ENCODE measurements around the gene CDHR2. TPM values are rescaled to one million over a fixed set of nuclear protein-coding genes. Genes with fewer than 3 reads are reported as not detected.

Gene CDHR2
- total RNA-seq, 1 donor, result not detected

DNA sequence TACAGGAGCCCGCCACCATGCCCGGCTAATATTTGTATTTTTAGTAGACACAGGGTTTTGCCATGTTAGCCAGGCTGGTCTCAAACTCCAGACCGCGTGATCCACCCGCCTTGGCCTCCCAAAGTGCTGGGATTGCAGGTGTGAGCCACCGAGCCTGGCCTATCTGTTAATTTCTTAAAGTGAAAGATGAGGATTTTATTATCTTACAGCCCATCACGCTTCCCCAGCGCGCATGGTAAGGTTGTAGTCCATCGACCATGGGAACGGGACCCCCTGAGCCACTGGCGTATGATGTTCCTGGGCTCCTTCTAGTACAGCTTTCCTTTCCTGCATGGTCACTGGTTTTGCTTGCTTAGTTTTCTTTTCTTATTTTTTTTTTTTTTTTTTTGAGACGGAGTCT is 8.7 kb downstream of the CDHR2 start:
- no peak for DNase-seq (ENCODE audit: low read depth)
- H3K4me3 ChIP-seq (ENCODE audit: low read depth, low read length), result no peak overlapping the region
- no peak for TF ChIP-seq CTCF (IDR thresholded peaks at IDR 0.05; ENCODE audit: insufficient read depth, low read length)

DNA sequence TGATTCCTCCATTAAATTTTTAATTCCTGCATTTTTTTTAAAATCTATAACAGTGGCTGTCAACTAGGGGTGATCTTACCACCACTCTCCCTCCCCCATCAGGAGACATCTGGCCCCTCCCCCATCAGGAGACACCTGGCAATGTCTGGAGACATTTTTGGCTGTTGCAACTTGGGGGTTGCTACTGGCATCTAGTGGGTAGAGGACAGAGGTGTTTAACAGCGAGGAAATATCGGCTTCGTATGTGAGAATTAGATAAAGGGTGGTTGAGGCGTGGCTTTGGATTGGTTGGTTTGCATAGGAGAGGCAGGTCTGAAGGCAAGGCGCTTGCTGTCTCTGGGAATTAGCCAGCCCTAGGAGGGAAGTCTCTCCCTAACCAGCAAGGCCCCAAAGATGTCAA is 10.5 kb downstream of the CDHR2 start:
- DNase-seq (ENCODE audit: low read depth), result no peak
- no peak for TF ChIP-seq CTCF (IDR thresholded peaks at IDR 0.05; ENCODE audit: insufficient read depth, low read length)
- no peak overlapping the region for H3K4me3 ChIP-seq (ENCODE audit: low read depth, low read length)

GRCh38 chr5:176560364-176560763 is 11.2 kb downstream of the CDHR2 start:
- DNase-seq (ENCODE audit: low read depth), result no peak
- no peak for TF ChIP-seq CTCF (IDR thresholded peaks at IDR 0.05; ENCODE audit: insufficient read depth, low read length)
- H3K4me3 ChIP-seq (ENCODE audit: low read depth, low read length), result no peak overlapping the region

DNA sequence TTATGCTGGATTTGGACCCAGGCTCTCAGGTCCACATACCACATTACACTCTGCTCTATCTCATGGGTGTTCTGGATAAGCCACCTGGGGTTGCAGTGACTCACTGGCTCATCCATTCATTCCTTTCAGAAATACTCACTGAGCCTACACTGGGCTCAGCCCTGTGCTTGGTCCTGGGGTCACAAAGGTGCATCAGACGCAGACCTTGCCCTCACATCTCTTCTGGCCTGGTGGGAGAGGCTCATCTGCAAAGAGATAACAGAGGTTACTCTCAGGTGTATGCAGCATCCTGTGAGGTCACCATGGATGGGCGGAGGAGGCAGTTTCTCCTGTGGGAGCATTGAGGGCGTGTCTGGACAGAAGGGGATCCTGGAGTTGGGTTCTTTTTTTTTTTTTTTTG is 12.1 kb downstream of the CDHR2 start:
- H3K4me3 ChIP-seq (ENCODE audit: low read depth, low read length), result no peak overlapping the region
- no peak for DNase-seq (ENCODE audit: low read depth)
- TF ChIP-seq CTCF (IDR thresholded peaks at IDR 0.05; ENCODE audit: insufficient read depth, low read length), result no peak

DNA sequence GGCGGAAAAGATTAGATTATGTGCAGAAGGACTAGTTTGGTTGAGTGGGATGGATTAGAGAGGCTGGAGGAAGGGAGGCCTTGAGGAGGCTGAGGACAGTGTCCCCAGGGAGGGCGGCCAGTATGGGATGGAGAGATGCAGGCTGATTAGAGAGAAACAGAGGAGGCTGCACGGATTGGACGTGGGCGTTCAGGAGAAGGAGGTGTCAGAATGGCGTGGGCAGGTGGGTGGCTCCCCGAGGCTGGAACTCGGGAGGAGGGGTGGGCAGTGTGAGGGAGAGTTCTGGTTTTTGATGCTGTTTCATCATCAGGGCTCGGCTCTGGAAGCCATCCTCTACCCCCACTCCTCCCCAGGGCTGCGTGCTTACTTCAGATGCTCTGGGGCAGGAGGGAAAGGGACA is 13.0 kb downstream of the CDHR2 start:
- TF ChIP-seq CTCF (IDR thresholded peaks at IDR 0.05; ENCODE audit: insufficient read depth, low read length), result no peak
- H3K4me3 ChIP-seq (ENCODE audit: low read depth, low read length), result no peak overlapping the region
- no peak for DNase-seq (ENCODE audit: low read depth)

DNA sequence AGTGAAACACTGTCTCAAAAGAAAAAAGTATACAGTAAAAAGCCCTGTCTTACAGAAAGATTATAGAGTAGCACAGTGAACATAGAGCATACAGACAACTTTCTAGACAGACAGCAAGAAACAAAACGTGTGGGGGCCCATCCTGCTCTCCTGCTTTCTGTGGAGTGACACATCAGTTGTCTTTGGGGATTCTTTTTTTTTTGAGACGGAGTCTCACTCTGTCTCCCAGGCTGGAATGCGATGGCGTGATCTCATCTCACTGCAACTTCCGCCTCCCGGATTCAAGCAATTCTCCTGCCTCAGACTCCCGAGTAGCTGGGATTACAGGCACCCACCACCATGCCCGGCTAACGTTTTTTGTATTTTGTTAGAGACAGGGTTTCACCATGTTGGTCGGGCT is 14.9 kb downstream of the CDHR2 start:
- no peak for DNase-seq (ENCODE audit: low read depth)
- TF ChIP-seq CTCF (IDR thresholded peaks at IDR 0.05; ENCODE audit: insufficient read depth, low read length), result no peak

GRCh38 chr5:176565760-176566288 is 16.7 kb downstream of the CDHR2 start:
- H3K4me3 ChIP-seq (ENCODE audit: low read depth, low read length), result no peak overlapping the region
- no peak for TF ChIP-seq CTCF (IDR thresholded peaks at IDR 0.05; ENCODE audit: insufficient read depth, low read length)
- no peak for DNase-seq (ENCODE audit: low read depth)

More for the DNA sequence above, 14.9 kb downstream of the CDHR2 start:
- H3K4me3 ChIP-seq (ENCODE audit: low read depth, low read length), result no peak overlapping the region

Measured in fibroblast of the aortic adventitia (primary cell).